ENCODE data around the gene HEXIM2.
A peak's percentile ranks its signal among the peaks of the same experiment; 100 is the strongest.

Gene HEXIM2

GRCh38 chr17:45145035-45145389 lies 16.7 kb upstream of the HEXIM2 start:
- no peak for DNase-seq

GRCh38 chr17:45146166-45146565 lies 15.5 kb upstream of the HEXIM2 start:
- no peak for DNase-seq

GRCh38 chr17:45146592-45146889 lies 15.1 kb upstream of the HEXIM2 start:
- no peak for DNase-seq

GRCh38 chr17:45146890-45147580 lies 14.6 kb upstream of the HEXIM2 start:
- DNase-seq, result peak; percentile 91

GRCh38 chr17:45147581-45148182 lies 14.0 kb upstream of the HEXIM2 start:
- DNase-seq, result peak; percentile 93

GRCh38 chr17:45148183-45149036 lies 13.3 kb upstream of the HEXIM2 start, which contains the start of gene HEXIM1:
Gene HEXIM1, plus strand, starts transcription at chr17:45148475. Its CDS starts 716 bp downstream, at chr17:45149191.
- DNase-seq, result peak; percentile 100

GRCh38 chr17:45149037-45149668 lies 12.5 kb upstream of the HEXIM2 start:
- DNase-seq, result peak; percentile 95

GRCh38 chr17:45149669-45150664 lies 11.7 kb upstream of the HEXIM2 start:
- DNase-seq, result peak; percentile 85

- no peak for DNase-seq
Measured at GRCh38 chr17:45150911-45151809, 10.5 kb upstream of the HEXIM2 start.

GRCh38 chr17:45155029-45155428 lies 6.6 kb upstream of the HEXIM2 start:
- DNase-seq, result no peak

GRCh38 chr17:45155483-45155882 lies 6.2 kb upstream of the HEXIM2 start:
- no peak for DNase-seq

- DNase-seq, result no peak
Measured at GRCh38 chr17:45156242-45156641, 5.4 kb upstream of the HEXIM2 start.

GRCh38 chr17:45160447-45161287 lies 1.0 kb upstream of the HEXIM2 start:
- DNase-seq, result peak; percentile 86

- peak; percentile 30 for DNase-seq
Measured at GRCh38 chr17:45162025-45162687, 481 bp downstream of the HEXIM2 start.

GRCh38 chr17:45164734-45165269 lies 3.1 kb downstream of the HEXIM2 start:
- DNase-seq, result no peak

GRCh38 chr17:45168991-45169752 lies 7.5 kb downstream of the HEXIM2 start:
- no peak for DNase-seq

GRCh38 chr17:45170280-45170930 lies 8.7 kb downstream of the HEXIM2 start:
- no peak for DNase-seq

- peak; percentile 85 for DNase-seq
Measured at GRCh38 chr17:45170931-45171337, 9.3 kb downstream of the HEXIM2 start.

Data from right hindlimb (tissue), 1 donor.